HG03280 (cell line): Measurements from ENCODE around the gene TAS2R1.

Experiments used
- ATAC-seq: cut with Tn5 transposase; IDR thresholded peaks from one replicate; pipeline ENCODE4 v1.9.1; 2021; ENCODE audit warnings: mild to moderate bottlenecking, moderate library complexity; ENCODE audit not compliant: unreplicated experiment

TAS2R1 gene

GRCh38 chr5:9589049-9589835 is 40.9 kb downstream of the TAS2R1 start:
- no peak for ATAC-seq

GRCh38 chr5:9588254-9588653 is 41.9 kb downstream of the TAS2R1 start:
- no peak for ATAC-seq

GRCh38 chr5:9587135-9587534 is 43.0 kb downstream of the TAS2R1 start:
- ATAC-seq: no peak

- no peak for ATAC-seq
Measured at GRCh38 chr5:9582406-9582805, 47.7 kb downstream of the TAS2R1 start.
